PC-3 (cell line): Measurements from ENCODE around the gene BCAN.

ENCODE experiments used
- EZH2 ChIP-seq: fragments of 300-600 bp; sonication (generic); IDR thresholded peaks from one replicate; pipeline ENCODE4 v1.6.1; 2017; ENCODE audit warnings: antibody characterized with exemption, mild to moderate bottlenecking, low read length; ENCODE audit not compliant: unreplicated experiment
- TF ChIP-seq, protein P1 (sequence below): fragments of 300-600 bp; sonication (generic); conservative IDR thresholded peaks from 2 replicates; pipeline ENCODE4 v1.5.1; 2017; ENCODE audit warnings: antibody characterized with exemption, low read depth, mild to moderate bottlenecking, low read length

DNA sequence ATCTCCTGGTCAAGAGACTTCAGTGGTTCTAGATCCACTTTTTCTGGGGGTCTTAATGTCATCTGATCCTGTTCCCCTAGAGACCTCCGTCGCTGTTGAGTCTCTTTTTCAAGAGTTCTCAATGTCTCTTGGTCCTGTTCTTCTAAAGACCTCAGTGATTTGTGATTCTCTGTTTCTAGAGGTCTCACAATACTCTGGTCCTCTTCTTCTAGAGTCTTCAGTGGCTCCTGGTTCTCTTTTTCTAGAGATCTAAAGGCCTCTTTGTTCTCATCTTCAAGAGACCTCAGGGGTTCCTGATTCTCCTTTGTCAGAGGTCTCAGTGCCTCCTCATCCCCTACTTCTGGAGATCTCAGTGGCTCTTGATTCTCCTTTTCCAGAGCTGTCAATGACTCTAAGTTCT lies 29.9 kb downstream of the BCAN start:
- TF ChIP-seq, protein P1, sequence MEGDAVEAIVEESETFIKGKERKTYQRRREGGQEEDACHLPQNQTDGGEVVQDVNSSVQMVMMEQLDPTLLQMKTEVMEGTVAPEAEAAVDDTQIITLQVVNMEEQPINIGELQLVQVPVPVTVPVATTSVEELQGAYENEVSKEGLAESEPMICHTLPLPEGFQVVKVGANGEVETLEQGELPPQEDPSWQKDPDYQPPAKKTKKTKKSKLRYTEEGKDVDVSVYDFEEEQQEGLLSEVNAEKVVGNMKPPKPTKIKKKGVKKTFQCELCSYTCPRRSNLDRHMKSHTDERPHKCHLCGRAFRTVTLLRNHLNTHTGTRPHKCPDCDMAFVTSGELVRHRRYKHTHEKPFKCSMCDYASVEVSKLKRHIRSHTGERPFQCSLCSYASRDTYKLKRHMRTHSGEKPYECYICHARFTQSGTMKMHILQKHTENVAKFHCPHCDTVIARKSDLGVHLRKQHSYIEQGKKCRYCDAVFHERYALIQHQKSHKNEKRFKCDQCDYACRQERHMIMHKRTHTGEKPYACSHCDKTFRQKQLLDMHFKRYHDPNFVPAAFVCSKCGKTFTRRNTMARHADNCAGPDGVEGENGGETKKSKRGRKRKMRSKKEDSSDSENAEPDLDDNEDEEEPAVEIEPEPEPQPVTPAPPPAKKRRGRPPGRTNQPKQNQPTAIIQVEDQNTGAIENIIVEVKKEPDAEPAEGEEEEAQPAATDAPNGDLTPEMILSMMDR: no peak
- TF ChIP-seq EZH2: no peak
